Muscle of arm (tissue), 14 donors: ENCODE results near the gene SHISA9. TPM values are rescaled to one million over a fixed set of nuclear protein-coding genes. Genes with fewer than 3 reads are reported as not detected.
"Not testable (repeated sequence)": the region's sequence is repeated elsewhere in the genome, so short reads cannot be mapped to it uniquely, and the experiment has no call there.

Experiments
- DNase-seq: peaks from one replicate; pipeline ENCODE4 v3.0.0-alpha.2; 2013
- long read RNA-seq, 11 donors: transcript quantifications; one replicate each; lab custom pipeline, GENCODE V29; 2026
- polyA plus RNA-seq, 12 donors: library from polyadenylated mRNA; unstranded; fragments of 120-200 nt; gene quantifications; one replicate each; pipeline ENCODE4 v1.2.1, GENCODE V29; 2013; ENCODE audit not compliant: insufficient read length in 12 of 12

SHISA9 gene
- polyA plus RNA-seq = 1 to 10 TPM in 1 of 12 donors, under 1 TPM in 10, not detected in 1; 0.03 to 9.6 (median 0.15) TPM
- long read RNA-seq, donor 1 = 0 reads
- long read RNA-seq, donor 2 = 0 reads
- long read RNA-seq, donor 3 = 0 reads
- long read RNA-seq, donor 4 = 0 reads
- long read RNA-seq, donor 5 = 0 reads
- long read RNA-seq, donor 6 = 0 reads
- long read RNA-seq, donor 7 = 0 reads
- long read RNA-seq, donor 8 = 0 reads
- long read RNA-seq, donor 9 = 0 reads
- long read RNA-seq, donor 10 = 0 reads
- long read RNA-seq, donor 11 = 0 reads

DNA sequence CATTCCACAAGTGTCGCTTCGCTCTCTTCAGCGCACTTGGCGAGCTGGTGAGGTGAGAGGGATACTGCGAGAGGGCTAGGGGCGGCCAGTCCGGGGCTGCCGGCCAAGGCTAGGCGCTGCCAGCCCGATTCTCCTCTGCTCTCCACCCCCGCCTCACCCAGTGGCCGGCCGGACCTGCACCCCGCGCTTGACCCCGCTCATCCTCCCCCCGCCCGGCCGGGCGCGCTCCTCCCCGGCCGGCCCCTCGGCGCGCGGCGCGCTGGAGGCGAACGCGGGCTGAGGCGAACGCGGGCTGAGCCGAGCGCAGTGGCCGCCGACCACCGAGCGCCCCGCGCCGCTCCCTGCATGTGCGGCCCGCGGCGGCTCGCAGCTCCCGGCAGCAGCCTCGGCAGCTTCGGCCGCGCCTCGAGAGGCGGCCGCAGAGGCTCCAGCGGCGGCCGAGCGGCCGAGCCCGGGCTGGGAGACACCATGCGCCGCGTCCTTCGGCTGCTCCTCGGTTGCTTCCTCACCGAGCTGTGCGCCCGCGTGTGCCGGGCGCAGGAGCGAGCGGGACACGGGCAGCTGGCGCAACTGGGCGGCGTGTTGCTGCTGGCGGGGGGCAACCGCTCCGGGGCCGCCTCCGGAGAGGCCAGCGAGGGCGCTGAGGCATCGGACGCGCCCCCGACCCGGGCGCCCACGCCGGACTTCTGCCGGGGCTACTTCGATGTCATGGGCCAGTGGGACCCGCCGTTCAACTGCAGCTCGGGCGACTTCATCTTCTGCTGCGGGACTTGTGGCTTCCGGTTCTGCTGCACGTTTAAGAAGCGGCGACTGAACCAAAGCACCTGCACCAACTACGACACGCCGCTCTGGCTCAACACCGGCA is at the start of gene SHISA9:
TSS of gene SHISA9 (plus strand) at position 2 of the 865 bp plus-strand sequence.
- DNase-seq = no peak

DNA sequence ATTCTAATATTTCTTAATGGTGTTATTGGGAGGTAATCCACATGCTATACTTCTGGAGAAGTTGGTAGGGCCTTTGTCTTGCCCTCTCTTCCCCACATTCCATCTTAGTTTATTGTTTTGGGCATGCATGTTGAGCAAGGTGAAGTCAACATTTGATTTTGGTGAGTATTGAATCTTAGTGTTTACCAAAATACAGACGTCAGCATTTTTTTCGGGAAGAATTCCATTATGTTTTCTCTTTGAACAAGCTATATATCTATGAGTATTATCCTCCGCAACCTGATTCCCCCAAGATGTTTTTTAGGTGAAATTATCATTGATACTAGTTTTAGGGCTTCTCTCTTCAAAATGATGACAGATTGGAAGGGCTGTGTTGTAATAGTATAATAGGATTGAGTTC is 47.4 kb upstream of the SHISA9 start:
- no peak for DNase-seq

GRCh38 chr16:12857435-12857834 is 44.0 kb upstream of the SHISA9 start:
- not testable (repeated sequence) for DNase-seq

DNA sequence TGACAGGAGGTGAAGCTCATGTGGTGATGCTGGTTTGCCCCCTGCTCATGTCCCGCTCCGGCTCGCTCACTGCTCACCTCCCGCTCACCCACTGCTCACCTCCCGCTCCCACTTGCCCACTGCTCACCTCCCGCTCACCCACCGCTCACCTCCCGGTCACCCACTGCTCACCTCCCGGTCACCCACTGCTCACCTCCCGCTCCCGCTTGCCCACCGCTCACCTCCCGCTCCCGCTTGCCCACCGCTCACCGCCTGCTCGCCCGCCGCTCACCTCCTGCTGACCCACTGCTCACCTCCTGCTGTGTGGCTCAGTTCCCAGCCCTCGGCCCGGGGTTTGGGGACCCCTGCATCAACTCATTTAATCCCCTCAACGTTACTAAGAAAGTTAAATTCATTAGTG is 39.1 kb upstream of the SHISA9 start:
- DNase-seq = no peak

DNA sequence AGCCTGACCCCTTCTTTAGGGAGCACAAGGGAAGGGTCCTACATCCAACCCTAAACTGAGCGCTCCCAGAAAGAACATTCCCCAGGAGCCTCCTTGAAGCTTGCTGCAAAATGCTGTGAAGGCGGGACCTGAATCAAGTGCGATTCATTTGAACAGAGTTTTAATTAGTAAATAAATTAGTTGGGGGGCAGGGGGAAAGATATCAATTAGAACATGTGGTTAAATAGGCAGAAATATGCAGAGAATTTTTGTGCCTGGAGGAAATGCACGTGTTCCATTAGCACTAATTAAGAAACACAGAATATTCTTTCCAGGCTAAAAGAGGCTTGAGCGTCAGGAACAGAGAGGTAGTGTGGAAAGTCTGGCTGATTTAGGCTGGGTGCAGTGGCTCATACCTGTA is 38.5 kb upstream of the SHISA9 start:
- DNase-seq = no peak

- DNase-seq = no peak
Measured at GRCh38 chr16:12866981-12867551, 34.3 kb upstream of the SHISA9 start.

- no peak for DNase-seq
Measured at GRCh38 chr16:12868169-12868568, 33.2 kb upstream of the SHISA9 start.

GRCh38 chr16:12868788-12869187 is 32.6 kb upstream of the SHISA9 start:
- no peak for DNase-seq

DNA sequence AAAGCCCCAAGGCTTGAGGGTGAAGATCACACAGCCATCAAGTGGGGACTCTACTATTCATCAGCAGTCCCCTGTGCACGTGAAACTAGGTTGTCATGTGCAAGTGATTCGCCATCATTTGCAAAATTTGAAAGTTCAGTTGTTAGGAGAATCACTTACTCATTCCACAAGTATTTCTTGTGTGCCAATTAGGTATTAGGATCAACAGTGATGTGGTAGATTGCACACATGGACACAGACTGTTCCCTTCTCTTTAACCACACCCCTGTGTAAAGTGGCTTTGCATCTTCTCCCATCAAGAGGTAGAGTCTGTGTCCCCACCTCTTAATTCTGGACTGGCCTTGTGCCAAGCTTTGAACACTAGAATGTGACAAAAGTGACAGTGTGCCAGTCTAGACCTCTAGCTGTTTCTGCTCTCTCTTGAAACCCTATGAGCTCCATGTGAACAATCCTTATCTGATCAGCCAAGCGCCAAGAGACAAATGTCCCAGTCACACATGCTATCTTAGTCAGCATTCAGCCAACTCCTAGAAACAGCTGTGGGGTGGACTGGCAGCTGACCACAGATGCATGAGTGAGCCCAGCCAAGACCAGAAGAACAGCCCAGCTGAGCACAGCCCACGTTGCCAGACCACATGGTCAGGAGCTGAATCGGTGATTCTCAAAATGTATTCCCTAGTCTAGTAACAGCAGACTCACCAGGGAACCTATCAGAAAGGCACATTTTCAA is 31.5 kb upstream of the SHISA9 start:
- DNase-seq = no peak

DNA sequence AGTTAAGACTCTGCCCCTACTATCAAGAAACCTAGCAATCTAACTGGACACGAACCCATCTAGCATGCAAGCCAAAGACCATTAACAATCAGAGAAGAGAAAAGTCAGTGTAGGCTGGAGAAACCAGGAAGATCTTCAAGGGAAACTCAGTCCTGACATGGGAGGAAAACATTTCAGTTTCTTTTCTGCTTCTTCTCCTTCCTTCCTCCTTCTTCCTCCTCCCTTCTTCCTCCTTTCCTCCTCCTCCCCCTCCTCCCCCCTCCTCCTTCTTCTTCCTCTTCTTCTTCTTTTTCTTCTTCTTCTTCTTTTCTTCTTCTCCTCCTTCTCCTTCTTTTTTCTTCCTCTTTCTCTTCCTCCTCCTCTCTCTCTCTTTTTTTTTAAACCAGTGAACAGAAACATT is 29.6 kb upstream of the SHISA9 start:
- DNase-seq = no peak

DNA sequence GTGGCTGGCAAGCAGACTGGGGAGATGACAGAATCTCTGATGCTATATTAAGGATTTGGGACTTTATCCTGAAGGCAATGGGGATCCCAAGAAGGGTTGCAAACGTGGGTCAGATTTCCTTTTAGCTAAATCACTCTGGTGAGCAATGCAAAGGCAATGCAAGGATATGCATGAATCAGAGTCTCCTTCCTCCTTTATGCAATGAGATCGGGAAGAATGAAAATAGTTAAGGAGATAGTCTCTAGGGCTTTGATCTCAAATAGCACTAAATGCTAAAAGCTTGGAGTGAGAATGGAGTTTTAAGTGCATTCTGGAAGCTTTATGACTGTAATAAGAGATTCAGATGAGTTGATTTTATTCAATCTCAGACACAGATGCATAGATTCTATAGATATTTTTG is 27.2 kb upstream of the SHISA9 start:
- no peak for DNase-seq

DNA sequence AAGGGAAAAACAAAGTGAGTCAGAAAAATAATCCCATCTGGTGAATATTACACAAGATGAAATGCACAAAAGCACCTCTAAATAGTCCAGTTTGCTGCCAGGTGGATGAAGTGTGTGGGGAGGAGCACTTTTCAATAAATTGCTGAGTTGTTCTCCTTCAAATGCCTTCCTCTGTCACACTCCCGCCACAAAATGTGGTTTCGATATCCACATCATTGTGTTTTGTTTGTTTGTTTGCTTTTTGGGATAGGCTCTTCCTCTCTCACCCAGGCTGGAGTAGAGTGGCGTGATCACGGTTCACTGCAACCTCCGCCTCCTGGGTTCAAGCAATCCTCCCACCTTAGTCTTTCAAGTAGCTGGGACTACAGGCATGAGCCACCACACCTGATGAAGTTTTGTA is 24.6 kb upstream of the SHISA9 start:
- no peak for DNase-seq

- DNase-seq = no peak
Measured at GRCh38 chr16:12878973-12879372, 22.4 kb upstream of the SHISA9 start.

DNA sequence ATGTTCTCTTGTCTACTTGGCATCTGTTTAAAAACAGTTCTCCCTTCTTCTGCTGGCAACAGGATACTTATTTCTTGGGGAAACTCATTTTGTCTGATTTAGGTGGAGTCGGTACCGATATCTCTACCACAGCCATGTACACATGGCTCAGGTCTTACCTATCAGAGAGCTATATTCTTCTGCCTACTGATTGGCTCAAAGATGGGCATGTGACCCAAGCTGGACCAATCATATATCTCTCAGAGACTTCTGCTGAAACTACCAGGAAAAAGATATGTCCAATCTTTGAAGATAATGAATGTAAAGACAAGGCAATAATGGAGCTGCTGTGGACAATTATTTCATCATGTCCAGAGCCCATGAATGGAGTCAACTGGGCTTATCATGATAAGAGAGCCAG is 21.6 kb upstream of the SHISA9 start:
- DNase-seq = no peak

- no peak for DNase-seq
Measured at GRCh38 chr16:12881182-12881581, 20.2 kb upstream of the SHISA9 start.

GRCh38 chr16:12881740-12882139 is 19.7 kb upstream of the SHISA9 start:
- DNase-seq = no peak

GRCh38 chr16:12885742-12886141 is 15.7 kb upstream of the SHISA9 start:
- DNase-seq = no peak

DNA sequence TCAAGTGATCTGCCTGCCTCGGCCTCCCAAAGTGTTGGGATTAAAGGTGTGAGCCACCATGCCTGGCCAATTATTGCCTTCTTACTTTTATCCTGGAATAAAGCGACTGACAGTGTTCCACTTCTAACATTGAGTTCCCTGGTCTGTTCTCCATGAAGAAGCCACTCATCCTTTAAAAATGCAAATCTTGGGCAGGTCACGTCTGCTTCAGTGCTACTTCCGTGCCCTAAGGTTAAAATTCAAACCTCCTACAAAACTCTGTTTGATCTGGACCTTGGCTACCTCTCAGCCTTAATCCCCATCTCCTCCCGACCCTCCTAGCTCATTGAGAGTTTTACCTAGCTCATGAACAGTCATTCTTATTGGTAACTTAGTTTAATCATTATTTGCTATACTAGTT is 9.6 kb upstream of the SHISA9 start:
- DNase-seq = no peak

- no peak for DNase-seq
Measured at GRCh38 chr16:12893050-12893750, 8.2 kb upstream of the SHISA9 start.

DNA sequence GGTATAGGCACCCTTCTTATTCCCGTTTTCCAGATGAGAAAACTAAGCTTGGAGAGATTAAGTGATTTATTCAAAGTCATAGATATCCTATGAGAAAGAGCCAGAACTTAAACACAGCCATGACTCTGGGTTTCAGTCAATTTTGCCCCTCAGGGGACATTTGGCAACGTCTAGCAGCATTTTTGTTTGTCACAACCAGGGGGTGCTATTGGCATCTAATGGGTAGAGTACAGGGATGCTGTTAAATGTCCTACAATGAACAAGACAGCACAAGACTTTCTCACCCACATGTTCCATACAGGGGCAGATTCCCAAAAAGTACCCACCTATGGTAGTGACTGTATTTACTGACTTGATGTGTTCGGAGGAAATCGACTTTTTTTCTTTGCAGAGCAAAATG is 4.8 kb upstream of the SHISA9 start:
- no peak for DNase-seq

DNA sequence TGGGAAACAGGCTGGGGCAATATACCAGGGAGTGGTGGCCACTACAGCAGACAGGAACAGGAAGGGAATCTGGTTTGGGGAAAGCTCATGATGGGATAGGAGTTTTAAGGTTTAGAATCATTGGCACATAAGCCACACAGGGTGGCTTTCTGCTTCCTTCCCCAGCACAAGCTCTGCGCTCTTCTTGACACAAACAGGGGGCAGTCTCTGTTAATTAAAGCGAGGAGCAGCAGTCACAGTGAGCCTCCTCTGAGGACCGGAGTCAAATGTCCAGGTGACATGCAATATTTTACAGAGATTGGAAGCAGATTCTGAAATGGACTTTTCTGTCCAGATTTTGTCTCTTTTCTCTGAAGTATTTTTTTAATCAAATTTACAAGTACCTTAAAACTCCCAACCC is 2.8 kb upstream of the SHISA9 start:
- DNase-seq = no peak
